CD14-positive monocyte (primary cell): ENCODE measurements around the gene SCCPDH. TPM values are rescaled to one million over a fixed set of nuclear protein-coding genes. Genes with fewer than 3 reads are reported as not detected.

Source experiments
- DNase-seq, 3 donors: peaks; one replicate each; pipeline ENCODE4 v3.0.0-alpha.2; 2011 to 2022
- H2AFZ ChIP-seq: 2 replicates; pipeline ENCODE4 v1.6.0; 2012; ENCODE audit warnings: mild to moderate bottlenecking, low read depth, low read length, inconsistent platforms; ENCODE audit not compliant: insufficient read depth, poor library complexity, severe bottlenecking
- H3K27ac ChIP-seq, 2 donors: 1 replicate in 1 of 2; 2 replicates in 1 of 2; pipeline ENCODE4 v1.5.1; 2012 to 2013; ENCODE audit warnings: low read length in 2 of 2, control low read depth in 1 of 2, inconsistent platforms in 1 of 2, low read depth in 1 of 2, mild to moderate bottlenecking in 1 of 2
- H3K27me3 ChIP-seq, 2 donors: one replicate each; pipeline versions ENCODE4 v1.6.0 to v1.6.1; 2011 to 2013; ENCODE audit warnings: low read length in 2 of 2; ENCODE audit not compliant: control insufficient read depth in 2 of 2, insufficient read depth in 2 of 2
- H3K36me3 ChIP-seq, 2 donors: replicated peaks in 1 of 2; 1 replicate in 1 of 2; 2 replicates in 1 of 2; pipeline versions ENCODE4 v1.5.1 to v1.6.1; 2012 to 2013; ENCODE audit warnings: low read length in 2 of 2, control low read depth in 1 of 2, inconsistent platforms in 1 of 2, mild to moderate bottlenecking in 1 of 2; ENCODE audit not compliant: insufficient read depth in 2 of 2, control insufficient read depth in 1 of 2
- H3K4me1 ChIP-seq, 2 donors: 1 replicate in 1 of 2; 2 replicates in 1 of 2; pipeline versions ENCODE4 v1.5.1 to v1.6.1; 2012 to 2013; ENCODE audit warnings: low read length in 2 of 2, control low read depth in 1 of 2, inconsistent platforms in 1 of 2, mild to moderate bottlenecking in 1 of 2, moderate library complexity in 1 of 2; ENCODE audit not compliant: insufficient read depth in 2 of 2, control insufficient read depth in 1 of 2
- H3K4me2 ChIP-seq: replicated peaks from 2 replicates; pipeline ENCODE3; 2012; ENCODE audit warnings: low read length, moderate library complexity, mild to moderate bottlenecking; ENCODE audit not compliant: poor library complexity, severe bottlenecking; ENCODE audit errors: extremely low read depth
- H3K4me3 ChIP-seq, 3 experiments: fragments of 200-600 bp in 1 of 3; sonication (generic) in 1 of 3; replicated peaks in 1 of 3; 1 replicate in 2 of 3; 2 replicates in 1 of 3; pipeline ENCODE4 v1.5.1; 2011 to 2013; ENCODE audit warnings: low read length in 3 of 3, mild to moderate bottlenecking in 3 of 3, control low read depth in 2 of 3, low read depth in 2 of 3, inconsistent platforms in 1 of 3, moderate library complexity in 1 of 3
- H3K79me2 ChIP-seq: 2 replicates; pipeline ENCODE4 v1.6.0; 2012; ENCODE audit warnings: mild to moderate bottlenecking, control low read depth, inconsistent platforms, low read length, moderate library complexity; ENCODE audit not compliant: insufficient read depth
- H3K9ac ChIP-seq: 2 replicates; pipeline ENCODE4 v1.6.0; 2017; ENCODE audit warnings: low read length, mild to moderate bottlenecking; ENCODE audit not compliant: insufficient read depth, poor library complexity, severe bottlenecking
- H3K9me3 ChIP-seq, 2 donors: replicated peaks in 1 of 2; 1 replicate in 1 of 2; 2 replicates in 1 of 2; pipeline versions ENCODE4 v1.5.1 to v1.6.1; 2012 to 2013; ENCODE audit warnings: low read length in 2 of 2, control low read depth in 1 of 2; ENCODE audit not compliant: control insufficient read depth in 1 of 2, insufficient read depth in 1 of 2
- H4K20me1 ChIP-seq: 2 replicates; pipeline ENCODE4 v1.6.0; 2012; ENCODE audit warnings: mild to moderate bottlenecking, low read length, control low read depth, moderate library complexity; ENCODE audit not compliant: insufficient read depth
- H3K27ac Mint-ChIP-seq, 7 donors: one replicate each; pipeline ENCODE4 v1.8.0; 2020; ENCODE audit warnings: mild to moderate bottlenecking in 7 of 7, mixed read lengths in 7 of 7, moderate library complexity in 6 of 7, inconsistent platforms in 2 of 7
- H3K27me3 Mint-ChIP-seq, 3 donors: one replicate each; pipeline ENCODE4 v1.8.0; 2021 to 2022; ENCODE audit warnings: low read depth in 3 of 3, mild to moderate bottlenecking in 3 of 3, mixed read lengths in 3 of 3, moderate library complexity in 3 of 3, inconsistent platforms in 1 of 3
- H3K36me3 Mint-ChIP-seq, 2 donors: one replicate each; pipeline ENCODE4 v1.8.0; 2020; ENCODE audit warnings: mixed read lengths in 2 of 2, inconsistent platforms in 1 of 2, mild to moderate bottlenecking in 1 of 2
- H3K4me1 Mint-ChIP-seq: one replicate; pipeline ENCODE4 v1.8.0; 2020; ENCODE audit warnings: mild to moderate bottlenecking, mixed read lengths
- H3K4me3 Mint-ChIP-seq, 2 donors: one replicate each; pipeline ENCODE4 v1.8.0; 2020; ENCODE audit warnings: mild to moderate bottlenecking in 2 of 2, mixed read lengths in 2 of 2, moderate library complexity in 1 of 2
- H3K9me3 Mint-ChIP-seq, 7 donors: one replicate each; pipeline ENCODE4 v1.8.0; 2020 to 2022; ENCODE audit warnings: mixed read lengths in 7 of 7, mild to moderate bottlenecking in 6 of 7, moderate library complexity in 6 of 7, inconsistent platforms in 2 of 7
- WGBS: methylation state at CpG from one replicate; pipeline ENCODE4 v1.1.5; 2013; ENCODE audit warnings: missing lambda C conversion rate; ENCODE audit not compliant: insufficient coverage; 5-methylcytosine and 5-hydroxymethylcytosine counted together
- intact Hi-C, 2 donors: fragments of 100-400 bp; cut with micrococcal nuclease; formaldehyde crosslinking; loops; one replicate each; pipeline versions ENCODE4 v1.15.0 to v1.15.1; 2023
- polyA plus RNA-seq, 3 donors: library from polyadenylated mRNA; depleted of rRNA in 1 of 3; unstranded in 2 of 3; stranded (reverse) in 1 of 3; fragments of 300-500 nt in 2 of 3; fragments of >200 nt in 1 of 3; fragmentation: Illumina TruSeq in 2 of 3; gene quantifications; 1 replicate in 2 of 3; 2 replicates in 1 of 3; pipeline ENCODE4 v1.2.3, GENCODE V29; 2012 to 2021
- TF ChIP-seq, protein P1 (sequence below): fragments of 200-600 bp; IDR thresholded peaks from one replicate; pipeline ENCODE4 v1.8.0; 2022; ENCODE audit warnings: antibody characterized with exemption, mild to moderate bottlenecking

SCCPDH gene
- polyA plus RNA-seq, 3 donors = 7.3 to 25.3 (median 22.7) TPM

- Histone ChIP-seq H3K9ac (no peak overlapping the region), H2AFZ (no peak overlapping the region), H4K20me1 (no peaks in the 10 kb centered on the region), H3K4me1 (no peaks in the 10 kb centered on the region), H3K36me3 (peaks cover 37 to 88% of the 10 kb centered on the region in 2 donors), H3K27me3 (no peaks in the 10 kb centered on the region), H3K9me3 (no peaks in the 10 kb centered on the region), H3K4me2 (no peak overlapping the region), H3K27ac (no peak overlapping the region), H3K4me3 (no peak overlapping the region), H3K79me2 (no peaks in the 10 kb centered on the region)
- no peaks in the 10 kb centered on the region for H3K4me1 Mint-ChIP-seq
- no peak overlapping the region for H3K27ac Mint-ChIP-seq
- no peak overlapping the region for H3K4me3 Mint-ChIP-seq
- H3K36me3 Mint-ChIP-seq = peaks cover 64 to 82% of the 10 kb centered on the region in 2 donors
- H3K9me3 Mint-ChIP-seq = peaks cover 0 to 6% (median 0%) of the 10 kb centered on the region in 7 donors
- H3K27me3 Mint-ChIP-seq = peaks cover 0 to 1% (median 0%) of the 10 kb centered on the region in 3 donors
- intact Hi-C loops = no loop called here
- DNase-seq = no peak
- TF ChIP-seq, protein P1, sequence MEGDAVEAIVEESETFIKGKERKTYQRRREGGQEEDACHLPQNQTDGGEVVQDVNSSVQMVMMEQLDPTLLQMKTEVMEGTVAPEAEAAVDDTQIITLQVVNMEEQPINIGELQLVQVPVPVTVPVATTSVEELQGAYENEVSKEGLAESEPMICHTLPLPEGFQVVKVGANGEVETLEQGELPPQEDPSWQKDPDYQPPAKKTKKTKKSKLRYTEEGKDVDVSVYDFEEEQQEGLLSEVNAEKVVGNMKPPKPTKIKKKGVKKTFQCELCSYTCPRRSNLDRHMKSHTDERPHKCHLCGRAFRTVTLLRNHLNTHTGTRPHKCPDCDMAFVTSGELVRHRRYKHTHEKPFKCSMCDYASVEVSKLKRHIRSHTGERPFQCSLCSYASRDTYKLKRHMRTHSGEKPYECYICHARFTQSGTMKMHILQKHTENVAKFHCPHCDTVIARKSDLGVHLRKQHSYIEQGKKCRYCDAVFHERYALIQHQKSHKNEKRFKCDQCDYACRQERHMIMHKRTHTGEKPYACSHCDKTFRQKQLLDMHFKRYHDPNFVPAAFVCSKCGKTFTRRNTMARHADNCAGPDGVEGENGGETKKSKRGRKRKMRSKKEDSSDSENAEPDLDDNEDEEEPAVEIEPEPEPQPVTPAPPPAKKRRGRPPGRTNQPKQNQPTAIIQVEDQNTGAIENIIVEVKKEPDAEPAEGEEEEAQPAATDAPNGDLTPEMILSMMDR = no peak
- WGBS = over 99% methylated on average over 15 of the region's 23 CpGs
Measured at GRCh38 chr1:246775531-246776385, 51.5 kb downstream of the SCCPDH start.

DNA sequence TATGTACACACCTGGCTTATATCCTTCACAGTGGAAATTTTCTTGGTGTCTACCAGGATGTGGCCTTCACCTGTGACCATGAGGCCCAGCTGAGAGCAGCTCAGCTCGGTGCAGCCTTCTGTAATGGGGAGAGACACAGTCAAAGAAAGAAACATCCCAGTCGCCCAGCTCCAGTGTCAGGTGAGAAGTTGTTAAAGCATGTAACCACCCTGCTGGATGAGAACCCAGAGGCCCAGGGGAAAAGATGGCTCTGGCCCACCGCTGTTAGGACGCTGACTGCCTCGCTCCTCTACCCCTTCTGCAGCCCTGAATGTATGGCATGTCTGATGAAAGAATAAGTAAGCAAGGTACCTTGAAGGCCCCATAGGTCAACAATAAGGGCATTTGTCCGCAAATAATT, 52.7 kb downstream of the SCCPDH start:
- H3K4me3 ChIP-seq = no peak overlapping the region
- no peaks in the 10 kb centered on the region for H3K79me2 ChIP-seq
- H4K20me1 ChIP-seq = no peaks in the 10 kb centered on the region
- no peak for DNase-seq
- H2AFZ ChIP-seq = no peak overlapping the region
- WGBS = 100% methylated on average over 3 of the region's 6 CpGs
- Mint-ChIP-seq H3K36me3 (peaks cover 53 to 78% of the 10 kb centered on the region in 2 donors), H3K27me3 (peaks cover 0 to 1% (median 0%) of the 10 kb centered on the region in 3 donors), H3K27ac (no peak overlapping the region), H3K9me3 (peaks cover 0 to 6% (median 0%) of the 10 kb centered on the region in 7 donors), H3K4me3 (no peak overlapping the region), H3K4me1 (peaks cover 9% of the 10 kb centered on the region)
- peaks cover 7% of the 10 kb centered on the region in 2 donors for H3K4me1 ChIP-seq
- H3K9me3 ChIP-seq = no peaks in the 10 kb centered on the region
- peaks cover 29 to 77% of the 10 kb centered on the region in 2 donors for H3K36me3 ChIP-seq
- no peak overlapping the region for H3K27ac ChIP-seq
- TF ChIP-seq, protein P1 = no peak
- intact Hi-C loops = no loop called here
- no peak overlapping the region for H3K4me2 ChIP-seq
- H3K9ac ChIP-seq = no peak overlapping the region
- no peaks in the 10 kb centered on the region for H3K27me3 ChIP-seq
